ENCODE results near the gene MED9. TPM values are rescaled to one million over a fixed set of nuclear protein-coding genes. Genes with fewer than 3 reads are reported as not detected.

The MED9 gene
- total RNA-seq, 1 experiment from 2014 or later, result 20.4 TPM

GRCh38 chr17:17506181-17506741 lies 29.5 kb downstream of the MED9 start:
- no TSS peak for BruUV-seq (replicated peaks)
- ChIA-PET POLR2A (ENCODE audit: low non-redundant PET) (no interaction called here), CTCF (no interaction called here)
- no peaks in the 10 kb centered on the region for H3K9me3 ChIP-seq (ENCODE audit: low read depth, low read length, poor library complexity, severe bottlenecking)
- H3K4me3 ChIP-seq (ENCODE audit: low read depth, low read length, poor library complexity, severe bottlenecking), result no peak overlapping the region
- DNase-seq (ENCODE audit: low spot score), result no peak
- no peak overlapping the region for H3K27ac ChIP-seq (ENCODE audit: low read depth, low read length, poor library complexity, severe bottlenecking)
- no peaks in the 10 kb centered on the region for H3K27me3 ChIP-seq (replicated peaks; ENCODE audit: insufficient read depth, low read depth, low read length, poor library complexity)
- H3K4me1 ChIP-seq (ENCODE audit: insufficient read depth, low read length, poor library complexity, severe bottlenecking), result no peaks in the 10 kb centered on the region
- H3K36me3 ChIP-seq (ENCODE audit: insufficient read depth, low read length, poor library complexity, severe bottlenecking), result no peaks in the 10 kb centered on the region
- TF ChIP-seq CTCF (conservative IDR thresholded peaks at IDR 0.05; ENCODE audit: low read depth, low read length) (no peak), EZH2 (IDR thresholded peaks at IDR 0.05; ENCODE audit: borderline replicate concordance, low read depth, low read length, poor library complexity, severe bottlenecking) (no peak)
- intact Hi-C loops (cut with micrococcal nuclease; ENCODE audit: unreplicated experiment), result no loop called here

GRCh38 chr17:17506893-17507464 lies 30.2 kb downstream of the MED9 start:
- POLR2A ChIA-PET (ENCODE audit: low non-redundant PET), result no interaction called here

GRCh38 chr17:17507465-17508011 lies 30.7 kb downstream of the MED9 start:
- Histone ChIP-seq H3K9me3 (ENCODE audit: low read depth, low read length, poor library complexity, severe bottlenecking) (no peaks in the 10 kb centered on the region), H3K4me3 (ENCODE audit: low read depth, low read length, poor library complexity, severe bottlenecking) (no peak overlapping the region), H3K27me3 (replicated peaks; ENCODE audit: insufficient read depth, low read depth, low read length, poor library complexity) (no peaks in the 10 kb centered on the region), H3K27ac (ENCODE audit: low read depth, low read length, poor library complexity, severe bottlenecking) (no peak overlapping the region), H3K4me1 (ENCODE audit: insufficient read depth, low read length, poor library complexity, severe bottlenecking) (no peaks in the 10 kb centered on the region), H3K36me3 (ENCODE audit: insufficient read depth, low read length, poor library complexity, severe bottlenecking) (no peaks in the 10 kb centered on the region)
- ChIA-PET POLR2A (ENCODE audit: low non-redundant PET) (no interaction called here), CTCF (no interaction called here)
- intact Hi-C loops (cut with micrococcal nuclease; ENCODE audit: unreplicated experiment), result no loop called here
- TF ChIP-seq EZH2 (IDR thresholded peaks at IDR 0.05; ENCODE audit: borderline replicate concordance, low read depth, low read length, poor library complexity, severe bottlenecking), result no peak
- no peak for TF ChIP-seq CTCF (conservative IDR thresholded peaks at IDR 0.05; ENCODE audit: low read depth, low read length)
- no TSS peak for BruUV-seq (replicated peaks)
- no peak for DNase-seq (ENCODE audit: low spot score)

More at GRCh38 chr17:17506893-17507464, 30.2 kb downstream of the MED9 start:
- intact Hi-C loops (cut with micrococcal nuclease; ENCODE audit: unreplicated experiment), result no loop called here
- Histone ChIP-seq H3K4me1 (ENCODE audit: insufficient read depth, low read length, poor library complexity, severe bottlenecking) (no peaks in the 10 kb centered on the region), H3K27me3 (replicated peaks; ENCODE audit: insufficient read depth, low read depth, low read length, poor library complexity) (no peaks in the 10 kb centered on the region), H3K4me3 (ENCODE audit: low read depth, low read length, poor library complexity, severe bottlenecking) (no peak overlapping the region), H3K9me3 (ENCODE audit: low read depth, low read length, poor library complexity, severe bottlenecking) (no peaks in the 10 kb centered on the region), H3K36me3 (ENCODE audit: insufficient read depth, low read length, poor library complexity, severe bottlenecking) (no peaks in the 10 kb centered on the region), H3K27ac (ENCODE audit: low read depth, low read length, poor library complexity, severe bottlenecking) (no peak overlapping the region)
- no TSS peak for BruUV-seq (replicated peaks)
- DNase-seq (ENCODE audit: low spot score), result no peak
- CTCF ChIA-PET, result no interaction called here
- TF ChIP-seq EZH2 (IDR thresholded peaks at IDR 0.05; ENCODE audit: borderline replicate concordance, low read depth, low read length, poor library complexity, severe bottlenecking), result no peak
